Motor neuron (in vitro differentiated cells): ENCODE results near the gene OR10D3. TPM values are rescaled to one million over a fixed set of nuclear protein-coding genes. Genes with fewer than 3 reads are reported as not detected.
A peak's percentile ranks its signal among the peaks of the same experiment; 100 is the strongest.
"Not testable (repeated sequence)": the region's sequence is repeated elsewhere in the genome, so short reads cannot be mapped to it uniquely, and the experiment has no call there.

Experiments used
- ATAC-seq, 8 experiments: fragments of 200-7000 bp; cut with Tn5 transposase; replicated peaks in 6 of 8; 2 replicates each; pipeline ENCODE4 v1.8.0; 2021; ENCODE audit warnings: mild to moderate bottlenecking in 8 of 8, moderate library complexity in 8 of 8
- H3K27ac ChIP-seq, 2 donors: fragments of 250-450 bp; sonication (Bioruptor Pico); 2 replicates each; pipeline ENCODE4 v1.9.0; 2021; ENCODE audit warnings: antibody characterized with exemption in 2 of 2, mild to moderate bottlenecking in 2 of 2, moderate library complexity in 1 of 2
- H3K4me1 ChIP-seq, 2 donors: fragments of 250-450 bp; sonication (Bioruptor Pico); replicated peaks in 1 of 2; 2 replicates each; pipeline ENCODE4 v1.6.1; 2021; ENCODE audit warnings: antibody characterized with exemption in 2 of 2, mild to moderate bottlenecking in 2 of 2, moderate library complexity in 1 of 2
- H3K4me3 ChIP-seq, 5 donors: fragments of 250-450 bp; sonication (Bioruptor Pico); 2 replicates each; pipeline ENCODE4 v1.9.0; 2021; ENCODE audit warnings: antibody characterized with exemption in 5 of 5, mild to moderate bottlenecking in 5 of 5, moderate library complexity in 4 of 5
- WGBS, 10 experiments: fragments of 450-650 bp; shearing (Covaris generic); methylation state at CpG; one replicate each; pipeline ENCODE4 v1.0.0; 2022; 5-methylcytosine and 5-hydroxymethylcytosine counted together
- in situ Hi-C, 9 experiments: fragments of 400-800 bp; cut with MboI; loops; one replicate each; pipeline ENCODE4 v1.15.0; 2021; ENCODE audit warnings: low sequenced_read_pairs in 9 of 9, low pct_unique_long_range_greater_than_20kb in 2 of 9; ENCODE audit not compliant: unreplicated experiment in 9 of 9
- total RNA-seq, 8 experiments: library from RNA; unstranded; fragments of 300-600 nt; gene quantifications; 2 replicates each; pipeline versions ENCODE4 v1.2.3 to v1.2.4, GENCODE V29; 2022

OR10D3 gene
- total RNA-seq, 8 experiments from 2014 or later: 0.17 to 0.43 (median 0.28) TPM; not detected in 5

DNA sequence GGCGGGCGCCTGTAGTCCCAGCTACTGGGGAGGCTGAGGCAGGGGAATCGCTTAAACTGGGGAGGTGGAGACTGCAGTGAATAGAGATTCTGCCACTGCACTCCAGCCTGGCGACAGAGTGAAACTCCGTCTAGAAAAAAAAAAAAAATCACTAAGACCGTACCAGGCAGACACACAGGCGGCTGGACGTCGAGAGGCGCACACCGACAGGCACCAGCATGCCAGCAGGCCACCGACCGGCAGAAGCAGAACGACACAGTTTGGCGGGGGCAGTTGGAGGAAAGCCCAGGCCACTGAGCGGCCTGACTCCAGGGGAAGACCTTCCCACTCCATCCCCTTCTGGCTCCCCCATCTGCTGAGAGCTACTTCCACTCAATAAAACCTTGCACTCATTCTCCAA, 17.5 kb downstream of the OR10D3 start:
- WGBS, 10 experiments: 50 to 100% (median 97%) methylated on average over 1 to 12 of the region's 16 CpGs; no CpG with 5 or more reads in 5 of the 10 experiments
- Histone ChIP-seq H3K4me1 (no peaks in the 10 kb centered on the region), H3K27ac (no peak overlapping the region), H3K4me3 (no peak overlapping the region)
- in situ Hi-C loops: no loop called here
- ATAC-seq: no peak

DNA sequence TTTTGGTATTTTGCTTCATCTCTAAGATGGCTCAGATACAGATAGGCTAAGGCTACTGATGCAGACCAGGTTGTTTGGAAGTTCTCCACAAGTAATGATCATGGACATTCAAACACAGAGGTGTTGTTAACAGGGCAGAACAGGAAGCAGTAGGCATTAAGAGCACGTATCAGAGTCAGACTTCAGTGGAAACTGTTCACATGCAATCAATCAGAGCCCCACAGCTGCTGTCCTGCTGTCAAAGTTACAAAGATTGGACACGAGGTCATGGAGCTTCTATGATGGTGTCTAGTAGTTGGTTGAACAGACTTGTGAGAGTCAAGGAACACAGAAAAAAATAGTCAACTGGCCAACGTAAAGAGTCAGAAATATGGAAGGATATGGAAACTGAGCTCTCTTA, 19.8 kb downstream of the OR10D3 start:
- in situ Hi-C loops: no loop called here
- no peaks in the 10 kb centered on the region for H3K4me1 ChIP-seq
- ATAC-seq: no peak
- 0 to 76% (median 57%) methylated on average over 1 to 3 of the region's 3 CpGs; no CpG with 5 or more reads in 1 of the 10 experiments for WGBS, 10 experiments
- H3K27ac ChIP-seq: no peak overlapping the region
- H3K4me3 ChIP-seq: no peak overlapping the region

DNA sequence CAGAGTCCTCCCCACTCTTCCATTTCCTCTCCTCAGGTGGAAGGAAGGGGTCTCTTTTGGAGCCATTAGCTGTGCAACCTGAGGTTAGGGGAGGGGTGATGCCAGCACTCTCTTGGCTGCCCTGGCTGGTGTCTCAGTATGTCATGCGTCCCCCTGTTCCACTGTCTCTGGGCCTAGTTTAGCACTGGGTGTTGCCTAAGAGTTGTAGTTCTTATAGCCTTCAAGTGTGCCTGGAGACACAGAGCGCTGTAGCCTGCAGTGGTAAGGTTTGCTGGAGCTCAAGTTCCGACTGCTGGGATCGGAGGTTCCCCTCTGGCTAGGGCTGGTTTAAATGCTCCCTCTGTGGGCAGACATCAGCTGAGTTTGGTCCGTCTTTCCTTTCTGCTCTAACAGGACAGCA, 20.9 kb downstream of the OR10D3 start:
- Histone ChIP-seq H3K27ac (no peak overlapping the region), H3K4me1 (no peaks in the 10 kb centered on the region), H3K4me3 (no peak overlapping the region)
- in situ Hi-C loops: no loop called here
- WGBS, 10 experiments: 40 to 100% (median 86%) methylated on average over 1 to 3 of the region's 5 CpGs; no CpG with 5 or more reads in 4 of the 10 experiments
- no peak for ATAC-seq

DNA sequence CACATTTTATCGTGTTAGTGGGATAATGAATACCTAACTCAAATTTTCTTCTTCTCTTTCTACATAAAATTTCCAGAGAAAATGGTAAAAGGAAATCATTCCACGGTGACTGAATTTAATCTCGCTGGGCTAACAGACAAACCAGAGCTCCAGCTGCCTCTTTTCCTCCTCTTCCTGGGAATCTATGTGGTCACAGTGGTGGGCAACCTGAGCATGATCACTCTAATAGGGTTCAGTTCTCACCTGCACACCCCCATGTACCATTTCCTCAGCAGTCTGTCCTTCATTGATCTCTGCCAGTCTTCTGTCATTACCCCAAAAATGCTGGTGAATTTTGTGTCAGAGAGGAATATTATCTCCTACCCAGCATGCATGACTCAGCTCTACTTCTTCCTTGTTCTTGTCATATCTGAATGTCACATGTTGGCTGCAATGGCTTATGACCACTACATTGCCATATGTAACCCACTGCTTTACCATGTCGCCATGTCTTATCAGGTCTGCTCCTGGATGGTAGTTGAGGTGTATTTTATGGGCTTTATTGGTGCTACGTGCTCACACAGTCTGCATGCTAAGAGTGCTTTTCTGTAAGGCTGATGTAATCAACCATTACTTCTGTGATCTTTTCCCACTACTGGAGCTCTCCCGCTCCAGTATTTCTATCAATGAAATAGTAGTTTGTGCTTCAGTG, 24.1 kb downstream of the OR10D3 start:
- Histone ChIP-seq H3K27ac (no peak overlapping the region), H3K4me1 (no peaks in the 10 kb centered on the region), H3K4me3 (no peak overlapping the region)
- in situ Hi-C loops: no loop called here
- 26 to 92% (median 69%) methylated on average over 3 to 6 of the region's 6 CpGs; no CpG with 5 or more reads in 1 of the 10 experiments for WGBS, 10 experiments
- ATAC-seq: peak in 4 of 8 experiments; percentile 9 to 72 (median 58)

DNA sequence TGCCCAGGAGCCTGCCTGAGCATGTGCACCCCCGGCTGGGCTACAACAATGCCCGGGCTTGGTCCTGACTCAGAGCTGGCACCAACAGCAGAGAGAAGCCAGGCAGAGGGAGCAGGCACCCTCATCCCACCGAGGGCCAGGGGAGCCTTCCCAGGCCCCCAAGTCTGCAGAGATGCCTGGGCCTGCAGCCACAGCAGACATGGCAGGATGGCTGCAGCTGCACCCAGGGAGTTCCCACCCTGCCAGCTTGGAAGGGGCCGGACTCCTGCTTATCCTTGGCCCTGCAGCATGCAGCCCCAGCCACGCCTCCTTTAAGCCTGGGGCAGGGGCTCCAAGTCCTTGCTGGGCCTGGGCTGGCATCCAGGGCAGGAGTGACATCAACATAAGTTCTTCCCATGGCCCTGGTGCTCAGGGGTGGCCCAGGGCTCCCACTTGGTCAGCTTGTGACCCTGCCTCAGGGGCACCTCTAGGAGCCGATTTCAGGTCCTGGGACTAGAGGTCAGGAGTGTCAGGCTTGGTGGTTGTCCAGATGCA, 26.7 kb downstream of the OR10D3 start:
- H3K4me3 ChIP-seq: no peak overlapping the region
- in situ Hi-C loops: no loop called here
- H3K27ac ChIP-seq: no peak overlapping the region
- WGBS, 10 experiments: 40 to 100% (median 73%) methylated on average over 1 to 3 of the region's 6 CpGs; no CpG with 5 or more reads in 6 of the 10 experiments
- H3K4me1 ChIP-seq: no peaks in the 10 kb centered on the region
- ATAC-seq: no peak

DNA sequence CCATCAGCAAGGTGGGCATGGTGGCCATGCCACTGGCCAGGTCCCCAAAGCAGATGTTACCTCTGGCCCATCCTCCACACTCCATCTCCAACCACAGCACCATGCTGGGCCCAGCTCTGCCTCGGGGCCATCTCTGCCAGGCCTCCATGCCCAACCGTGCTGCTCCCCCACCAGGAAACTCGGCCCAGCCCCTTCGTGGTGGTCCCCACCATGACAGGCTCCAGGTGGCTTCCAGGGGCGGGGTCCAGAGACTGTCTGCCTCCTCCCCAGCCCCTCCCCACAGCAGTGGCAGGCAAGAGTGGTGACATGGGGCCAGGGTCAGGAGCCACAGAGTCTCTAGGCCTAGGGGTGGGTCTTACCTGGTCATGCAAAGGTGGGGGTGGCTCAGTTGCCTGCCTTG, 27.3 kb downstream of the OR10D3 start:
- H3K4me3 ChIP-seq: no peak overlapping the region
- H3K27ac ChIP-seq: no peak overlapping the region
- H3K4me1 ChIP-seq: no peaks in the 10 kb centered on the region
- no CpG with 5 or more reads among the region's 5 CpGs for WGBS, 10 experiments
- ATAC-seq: no peak
- in situ Hi-C loops: no loop called here

DNA sequence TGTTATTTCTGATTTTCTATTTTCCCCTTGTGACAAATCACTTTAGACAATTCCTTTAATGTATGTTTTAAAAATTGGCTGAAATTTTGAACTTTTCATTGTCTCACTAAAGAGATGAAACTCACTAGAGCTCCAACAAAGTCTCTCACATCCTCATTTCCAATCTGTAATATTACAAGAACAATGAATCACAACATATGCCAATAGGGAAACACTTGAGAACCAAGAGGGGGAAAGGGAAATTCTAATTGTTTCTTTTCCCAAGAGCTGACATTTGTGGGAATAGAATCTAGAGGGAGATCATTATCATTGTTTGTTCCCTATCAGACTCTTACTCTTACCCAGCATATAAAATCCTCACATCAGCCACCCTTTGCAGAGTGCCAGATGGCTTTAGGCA, 28.2 kb downstream of the OR10D3 start:
- ATAC-seq: no peak
- in situ Hi-C loops: no loop called here
- Histone ChIP-seq H3K27ac (no peak overlapping the region), H3K4me1 (no peaks in the 10 kb centered on the region), H3K4me3 (no peak overlapping the region)

DNA sequence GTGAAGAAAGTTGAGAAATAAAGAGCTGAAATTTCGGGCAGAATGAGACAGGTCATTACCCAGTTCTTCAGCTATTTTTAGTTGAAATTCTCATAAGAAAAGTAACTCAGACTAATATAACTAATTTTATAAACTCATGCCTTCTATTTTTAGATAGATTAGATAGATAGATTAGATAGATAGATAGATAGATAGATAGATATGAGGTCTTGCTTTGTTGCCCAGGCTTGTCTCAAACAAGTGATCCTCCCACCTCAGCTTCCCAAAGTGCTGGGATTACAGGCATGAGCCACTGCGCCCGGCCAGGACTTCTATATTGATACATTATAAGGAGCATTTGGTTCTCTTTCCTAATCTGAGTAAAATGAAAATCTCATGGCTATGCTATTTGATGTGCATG, 30.9 kb downstream of the OR10D3 start:
- no peak for ATAC-seq
- in situ Hi-C loops: no loop called here
- Histone ChIP-seq H3K4me1 (no peaks in the 10 kb centered on the region), H3K27ac (no peak overlapping the region), H3K4me3 (no peak overlapping the region)
- WGBS, 10 experiments: 39 to 87% (median 61%) methylated on average over 1 to 3 of the region's 3 CpGs; no CpG with 5 or more reads in 2 of the 10 experiments

DNA sequence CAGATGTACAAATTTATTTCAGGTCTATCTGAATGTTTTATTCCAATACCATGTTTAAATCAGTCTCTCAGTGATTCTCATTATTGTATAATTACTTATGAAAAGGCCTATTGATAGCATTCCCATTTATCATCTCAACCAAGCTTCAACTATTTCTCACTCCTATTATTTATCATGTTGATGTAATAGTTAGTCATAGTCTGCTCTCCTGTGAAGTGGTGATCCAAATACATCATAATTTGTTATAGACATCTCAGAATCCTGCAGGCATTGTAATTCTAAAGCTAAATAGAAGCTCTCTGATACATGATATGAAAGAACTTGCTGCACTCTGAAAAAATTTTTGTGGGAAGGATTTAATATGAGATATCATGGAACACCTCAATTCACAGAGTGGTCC, 36.0 kb downstream of the OR10D3 start:
- no peak overlapping the region for H3K4me3 ChIP-seq
- H3K27ac ChIP-seq: no peak overlapping the region
- in situ Hi-C loops: no loop called here
- no peaks in the 10 kb centered on the region for H3K4me1 ChIP-seq
- peak in 1 of 8 experiments; percentile 27 for ATAC-seq

DNA sequence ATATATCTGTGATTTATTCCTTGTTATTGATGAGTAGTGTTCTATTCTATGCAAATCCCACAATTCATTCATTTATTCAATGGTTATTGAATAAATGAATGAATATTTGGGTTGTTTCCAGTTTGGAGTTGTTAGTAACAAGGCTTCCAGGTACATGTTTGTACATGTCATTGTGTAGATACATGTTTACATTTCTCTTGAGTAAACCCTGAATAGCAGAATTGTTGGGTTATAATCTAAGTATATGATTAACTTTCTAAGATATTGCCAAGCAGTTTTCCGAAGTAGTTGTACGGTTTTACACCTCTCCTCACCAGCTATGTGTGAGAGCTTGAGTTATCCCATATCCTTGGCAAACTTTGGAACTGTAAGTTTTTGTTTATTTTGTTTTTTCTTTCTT, 39.3 kb downstream of the OR10D3 start:
- no peaks in the 10 kb centered on the region for H3K4me1 ChIP-seq
- in situ Hi-C loops: no loop called here
- H3K4me3 ChIP-seq: no peak overlapping the region
- no peak for ATAC-seq
- WGBS, 10 experiments: 25 to 100% (median 86%) methylated on average over 1 to 2 of the region's 2 CpGs; no CpG with 5 or more reads in 1 of the 10 experiments
- H3K27ac ChIP-seq: no peak overlapping the region

DNA sequence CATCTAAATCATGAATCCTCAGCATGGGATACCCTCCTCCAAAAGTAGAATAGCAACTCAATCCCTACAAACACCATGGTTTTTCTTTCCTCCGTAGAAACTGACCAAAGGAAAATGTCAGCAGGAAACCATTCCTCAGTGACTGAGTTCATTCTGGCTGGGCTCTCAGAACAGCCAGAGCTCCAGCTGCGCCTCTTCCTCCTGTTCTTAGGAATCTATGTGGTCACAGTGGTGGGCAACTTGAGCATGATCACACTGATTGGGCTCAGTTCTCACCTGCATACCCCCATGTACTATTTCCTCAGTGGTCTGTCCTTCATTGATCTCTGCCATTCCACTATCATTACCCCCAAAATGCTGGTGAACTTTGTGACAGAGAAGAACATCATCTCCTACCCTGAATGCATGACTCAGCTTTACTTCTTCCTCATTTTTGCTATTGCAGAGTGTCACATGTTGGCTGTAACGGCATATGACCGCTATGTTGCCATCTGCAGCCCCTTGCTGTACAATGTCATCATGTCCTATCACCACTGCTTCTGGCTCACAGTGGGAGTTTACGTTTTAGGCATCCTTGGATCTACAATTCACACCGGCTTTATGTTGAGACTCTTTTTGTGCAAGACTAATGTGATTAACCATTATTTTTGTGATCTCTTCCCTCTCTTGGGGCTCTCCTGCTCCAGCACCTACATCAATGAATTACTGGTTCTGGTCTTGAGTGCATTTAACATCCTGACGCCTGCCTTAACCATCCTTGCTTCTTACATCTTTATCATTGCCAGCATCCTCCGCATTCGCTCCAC, 41.7 kb downstream of the OR10D3 start:
- in situ Hi-C loops, H3K4me3 ChIP-seq, H3K4me1 ChIP-seq, ATAC-seq, H3K27ac ChIP-seq: not testable (repeated sequence)
- 27 to 100% (median 75%) methylated on average over 1 to 8 of the region's 9 CpGs; no CpG with 5 or more reads in 1 of the 10 experiments for WGBS, 10 experiments

DNA sequence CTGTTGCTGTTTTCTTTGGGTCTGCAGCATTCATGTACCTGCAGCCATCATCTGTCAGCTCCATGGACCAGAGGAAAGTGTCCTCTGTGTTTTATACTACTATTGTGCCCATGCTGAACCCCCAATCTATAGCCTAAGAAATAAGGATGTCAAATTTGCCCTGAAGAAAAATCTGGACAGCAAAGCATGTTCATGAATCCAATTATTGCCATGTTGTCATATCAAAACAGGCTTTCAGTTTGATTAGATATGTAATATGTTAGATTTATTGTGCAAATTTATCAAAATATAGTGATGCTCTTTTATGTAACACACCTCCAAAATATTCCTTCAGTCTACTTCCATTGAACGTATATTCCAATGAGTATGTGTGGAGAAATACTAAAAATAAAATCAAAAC, 42.3 kb downstream of the OR10D3 start:
- ATAC-seq: no peak

DNA sequence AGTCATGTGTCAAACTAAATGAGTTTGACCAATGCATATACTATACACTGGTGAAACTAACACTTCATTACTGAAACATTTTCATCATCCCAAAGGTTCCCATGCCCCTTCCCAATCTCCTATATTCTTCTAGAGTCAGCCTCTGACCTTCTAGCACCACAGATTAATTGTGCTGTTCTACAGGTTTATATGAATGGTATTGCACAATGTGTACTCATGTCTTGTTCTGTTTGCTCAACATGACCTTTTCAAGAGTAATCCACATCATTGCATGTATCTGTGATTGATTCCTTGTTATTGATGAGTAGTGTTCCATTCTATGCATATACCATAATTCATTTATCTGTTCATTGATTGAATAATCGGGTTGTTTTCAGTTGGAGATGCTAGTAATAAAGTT, 50.2 kb downstream of the OR10D3 start:
- no peak overlapping the region for H3K4me3 ChIP-seq
- no peak overlapping the region for H3K27ac ChIP-seq
- no peaks in the 10 kb centered on the region for H3K4me1 ChIP-seq
- 0 to 90% (median 17%) methylated on average over 1 of the region's 1 CpG; no CpG with 5 or more reads in 3 of the 10 experiments for WGBS, 10 experiments
- in situ Hi-C loops: no loop called here
- no peak for ATAC-seq

More for the DNA sequence above, 42.3 kb downstream of the OR10D3 start:
- Histone ChIP-seq H3K4me1 (no peaks in the 10 kb centered on the region), H3K27ac (no peak overlapping the region), H3K4me3 (no peak overlapping the region)
- in situ Hi-C loops: no loop called here
- 8 to 100% (median 67%) methylated on average over 1 of the region's 1 CpG for WGBS, 10 experiments
